Measurements from ENCODE around the gene ACTL7A.
"Not testable (repeated sequence)": the region's sequence is repeated elsewhere in the genome, so short reads cannot be mapped to it uniquely, and the experiment has no call there.

The ACTL7A gene

GRCh38 chr9:108845947-108846346 lies 16.1 kb upstream of the ACTL7A start:
- TF ChIP-seq CTCF (IDR thresholded peaks at IDR 0.05; ENCODE audit: low read depth, low read length, missing control alignments), result no peak
- no peak overlapping the region for H3K4me3 ChIP-seq (ENCODE audit: low read depth, low read length)
- no peak for DNase-seq (ENCODE audit: low read depth)

GRCh38 chr9:108848296-108848695 lies 13.8 kb upstream of the ACTL7A start:
- not testable (repeated sequence) for DNase-seq (ENCODE audit: low read depth); H3K4me3 ChIP-seq (ENCODE audit: low read depth, low read length)

- no peak for DNase-seq (ENCODE audit: low read depth)
Measured at GRCh38 chr9:108850293-108850897, 11.7 kb upstream of the ACTL7A start.

GRCh38 chr9:108851138-108851537 lies 10.9 kb upstream of the ACTL7A start:
- no peak for TF ChIP-seq CTCF (IDR thresholded peaks at IDR 0.05; ENCODE audit: low read depth, low read length, missing control alignments)
- no peak overlapping the region for H3K4me3 ChIP-seq (ENCODE audit: low read depth, low read length)
- DNase-seq (ENCODE audit: low read depth), result no peak

More at GRCh38 chr9:108850293-108850897, 11.7 kb upstream of the ACTL7A start:
- TF ChIP-seq CTCF (IDR thresholded peaks at IDR 0.05; ENCODE audit: low read depth, low read length, missing control alignments), result peak; percentile 46
- no peak overlapping the region for H3K4me3 ChIP-seq (ENCODE audit: low read depth, low read length)

GRCh38 chr9:108852079-108852478 lies 10.0 kb upstream of the ACTL7A start:
- TF ChIP-seq CTCF (IDR thresholded peaks at IDR 0.05; ENCODE audit: low read depth, low read length, missing control alignments), result no peak
- no peak for DNase-seq (ENCODE audit: low read depth)
- H3K4me3 ChIP-seq (ENCODE audit: low read depth, low read length), result no peak overlapping the region

GRCh38 chr9:108854094-108854493 lies 8.0 kb upstream of the ACTL7A start:
- no peak overlapping the region for H3K4me3 ChIP-seq (ENCODE audit: low read depth, low read length)
- DNase-seq (ENCODE audit: low read depth), result no peak
- TF ChIP-seq CTCF (IDR thresholded peaks at IDR 0.05; ENCODE audit: low read depth, low read length, missing control alignments), result peak; percentile 49

- H3K4me3 ChIP-seq (ENCODE audit: low read depth, low read length), result no peak overlapping the region
- no peak for DNase-seq (ENCODE audit: low read depth)
- TF ChIP-seq CTCF (IDR thresholded peaks at IDR 0.05; ENCODE audit: low read depth, low read length, missing control alignments), result no peak
Measured at GRCh38 chr9:108854641-108855528, 7.2 kb upstream of the ACTL7A start.

Data from GM12864 (cell line).